ENCODE results near the gene LMLN.
"Not testable (repeated sequence)": the region's sequence is repeated elsewhere in the genome, so short reads cannot be mapped to it uniquely, and the experiment has no call there.

The LMLN gene

GRCh38 chr3:198027799-198028390 is 67.9 kb downstream of the LMLN start:
- no peak for DNase-seq

GRCh38 chr3:198028718-198029117 is 68.7 kb downstream of the LMLN start:
- DNase-seq: no peak

GRCh38 chr3:198030125-198030524 is 70.1 kb downstream of the LMLN start:
- DNase-seq: no peak

GRCh38 chr3:198030726-198031125 is 70.7 kb downstream of the LMLN start:
- no peak for DNase-seq

- DNase-seq: no peak
Observed at GRCh38 chr3:198032039-198032936, 72.3 kb downstream of the LMLN start.

GRCh38 chr3:198043119-198043518 is 83.1 kb downstream of the LMLN start:
- DNase-seq: no peak

- DNase-seq: no peak
Observed at GRCh38 chr3:198046120-198046857, 86.3 kb downstream of the LMLN start.

GRCh38 chr3:198048445-198048844 is 88.4 kb downstream of the LMLN start:
- no peak for DNase-seq

GRCh38 chr3:198051836-198052235 is 91.8 kb downstream of the LMLN start:
- DNase-seq: no peak

- DNase-seq: not testable (repeated sequence)
Observed at GRCh38 chr3:198053462-198053861, 93.4 kb downstream of the LMLN start.

GRCh38 chr3:198061119-198062067 is 101.4 kb downstream of the LMLN start:
- no peak for DNase-seq

GRCh38 chr3:198062068-198062465 is 102.0 kb downstream of the LMLN start:
- no peak for DNase-seq

- DNase-seq: no peak
Observed at GRCh38 chr3:198064420-198064819, 104.4 kb downstream of the LMLN start.

- DNase-seq: no peak
Observed at GRCh38 chr3:198065897-198066296, 105.9 kb downstream of the LMLN start.

GRCh38 chr3:198067416-198067815 is 107.4 kb downstream of the LMLN start:
- no peak for DNase-seq

- no peak for DNase-seq
Observed at GRCh38 chr3:198070871-198071270, 110.9 kb downstream of the LMLN start.

GRCh38 chr3:198071602-198072287 is 111.7 kb downstream of the LMLN start:
- peak; percentile 59 for DNase-seq

GRCh38 chr3:198076722-198077308 is 116.8 kb downstream of the LMLN start:
- DNase-seq: no peak

- peak; percentile 62 for DNase-seq
Observed at GRCh38 chr3:198079771-198080520, 119.9 kb downstream of the LMLN start.

GRCh38 chr3:198080521-198081384 is 120.7 kb downstream of the LMLN start:
- DNase-seq: peak; percentile 84

All from stimulated activated CD8-positive, alpha-beta memory T cell treated with anti-CD3 and anti-CD28 coated beads, Interleukin-4, amount 100 ng/mL, for 48 hours (primary cell).